OCI-LY3 (cell line): Measurements from ENCODE around the gene EXD1.
"Not testable (repeated sequence)": the region's sequence is repeated elsewhere in the genome, so short reads cannot be mapped to it uniquely, and the experiment has no call there.

Experiments used
- H2AFZ ChIP-seq: fragments of 200-600, 300-600 bp; shearing (Covaris generic); 2 replicates; pipeline ENCODE4 v1.6.0; 2014; ENCODE audit warnings: antibody characterized with exemption, low read depth, low read length
- H3K27ac ChIP-seq: fragments of 200-600, 300-600 bp; sonication (generic); 2 replicates; pipeline ENCODE4 v1.5.1; 2014; ENCODE audit warnings: mild to moderate bottlenecking, low read length, moderate library complexity, mixed read lengths
- H3K27me3 ChIP-seq: fragments of 200-600, 300-600 bp; sonication (generic); 2 replicates; pipeline ENCODE4 v1.6.1; 2014; ENCODE audit warnings: low read depth, low read length, mixed read lengths
- H3K36me3 ChIP-seq: fragments of 200-600, 300-600 bp; sonication (generic); replicated peaks from 2 replicates; pipeline ENCODE3; 2014; ENCODE audit warnings: low read depth, low read length, mixed read lengths
- H3K4me1 ChIP-seq: fragments of 300-600, 200-600 bp; sonication (generic); 2 replicates; pipeline ENCODE4 v1.6.1; 2014; ENCODE audit warnings: low read length, mixed read lengths
- H3K4me2 ChIP-seq: fragments of 200-600, 300-600 bp; sonication (generic); 2 replicates; pipeline ENCODE4 v1.6.1; 2014; ENCODE audit warnings: low read length, mixed read lengths
- H3K4me3 ChIP-seq: fragments of 300-600, 200-600 bp; sonication (generic); 2 replicates; pipeline ENCODE4 v1.5.1; 2014; ENCODE audit warnings: antibody characterized with exemption, mild to moderate bottlenecking, low read length, moderate library complexity
- H3K79me2 ChIP-seq: fragments of 300-600, 200-600 bp; shearing (Covaris generic); 2 replicates; pipeline ENCODE4 v1.6.1; 2014; ENCODE audit warnings: mild to moderate bottlenecking, low read length, mixed read lengths
- H3K9ac ChIP-seq: fragments of 300-600, 200-600 bp; shearing (Covaris generic); 2 replicates; pipeline ENCODE4 v1.6.0; 2014; ENCODE audit warnings: mild to moderate bottlenecking, low read length, moderate library complexity
- H3K9me3 ChIP-seq: fragments of 200-600, 300-600 bp; shearing (Covaris generic); 2 replicates; pipeline ENCODE4 v1.6.1; 2014; ENCODE audit warnings: low read length, mixed read lengths; ENCODE audit not compliant: insufficient read depth
- H4K20me1 ChIP-seq: fragments of 200-600, 300-600 bp; sonication (generic); 2 replicates; pipeline ENCODE4 v1.6.1; 2016; ENCODE audit warnings: low read length, mixed read lengths; ENCODE audit not compliant: insufficient read depth
- CTCF ChIP-seq: fragments of 200-600, 300-600 bp; sonication (generic); IDR thresholded peaks from 2 replicates; pipeline ENCODE4 v1.5.1; 2014; ENCODE audit warnings: antibody characterized with exemption, low read length, low read depth
- EZH2phosphoT487 ChIP-seq: fragments of 200-600 bp; shearing (Covaris generic); IDR thresholded peaks from 2 replicates; pipeline ENCODE4 v1.6.1; 2018; ENCODE audit warnings: antibody characterized with exemption, mixed run types, low read depth

The EXD1 gene

DNA sequence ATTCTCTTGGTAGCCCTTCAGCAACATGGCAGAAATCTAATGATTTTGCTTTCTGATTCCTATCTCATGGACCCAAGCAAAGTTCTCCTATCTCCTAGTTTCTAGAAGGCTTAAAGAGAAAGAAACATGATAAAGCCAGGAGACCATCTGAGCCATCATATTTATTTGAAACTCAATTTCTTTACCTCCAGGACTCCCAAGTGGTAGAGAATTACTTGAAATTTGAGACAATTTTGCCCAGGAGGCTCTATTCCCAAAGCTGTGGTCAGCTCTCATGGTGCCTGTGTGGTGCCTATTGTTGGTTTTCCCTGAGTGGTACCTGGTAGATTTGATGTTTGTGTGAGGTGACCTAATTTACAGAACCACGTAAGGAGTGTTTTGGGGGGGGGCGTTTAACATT, 39.3 kb upstream of the EXD1 start:
- Histone ChIP-seq H3K9ac (no peak overlapping the region), H3K27me3 (no peaks in the 10 kb centered on the region), H3K4me1 (no peaks in the 10 kb centered on the region), H3K27ac (no peak overlapping the region), H3K79me2 (no peaks in the 10 kb centered on the region), H3K4me2 (no peak overlapping the region), H3K4me3 (no peak overlapping the region), H3K36me3 (no peaks in the 10 kb centered on the region), H2AFZ (no peak overlapping the region), H4K20me1 (no peaks in the 10 kb centered on the region), H3K9me3 (no peaks in the 10 kb centered on the region)
- TF ChIP-seq CTCF (no peak), EZH2phosphoT487 (no peak)

DNA sequence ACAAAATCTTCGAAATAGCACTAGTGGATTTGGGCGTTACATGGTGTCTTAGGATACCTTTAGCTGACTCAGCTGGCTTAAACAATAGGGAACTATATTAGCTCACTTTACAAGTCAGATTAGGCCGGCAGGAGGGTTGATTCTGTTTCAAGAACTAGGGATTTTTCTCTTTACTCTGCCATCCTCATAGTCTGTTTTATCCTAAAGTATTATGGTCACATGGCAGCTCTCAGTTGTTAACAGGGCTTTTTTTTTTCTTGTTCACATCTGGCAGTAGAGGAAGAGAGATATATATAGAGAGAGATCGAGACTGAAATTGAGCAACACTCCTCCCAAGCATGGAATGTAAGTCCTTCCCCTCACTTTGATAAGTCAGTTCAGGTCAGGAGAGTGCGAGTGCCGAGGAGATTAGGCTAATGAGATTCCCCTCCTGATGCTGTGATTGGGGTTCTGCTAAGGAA, 33.4 kb upstream of the EXD1 start:
- TF ChIP-seq EZH2phosphoT487 (no peak), CTCF (no peak)
- Histone ChIP-seq H2AFZ (no peak overlapping the region), H3K27me3 (no peaks in the 10 kb centered on the region), H3K79me2 (no peaks in the 10 kb centered on the region), H3K9me3 (no peaks in the 10 kb centered on the region), H3K4me1 (peaks cover 11% of the 10 kb centered on the region), H3K9ac (no peak overlapping the region), H3K27ac (no peak overlapping the region), H3K4me3 (no peak overlapping the region), H3K4me2 (no peak overlapping the region), H4K20me1 (no peaks in the 10 kb centered on the region), H3K36me3 (peaks cover 4% of the 10 kb centered on the region)

- Histone ChIP-seq H3K36me3 (peaks cover 7% of the 10 kb centered on the region), H3K27me3 (no peaks in the 10 kb centered on the region), H2AFZ (no peak overlapping the region), H3K4me1 (peaks cover 17% of the 10 kb centered on the region), H3K4me3 (no peak overlapping the region), H3K4me2 (no peak overlapping the region), H3K9ac (no peak overlapping the region), H3K27ac (no peak overlapping the region), H4K20me1 (no peaks in the 10 kb centered on the region), H3K79me2 (no peaks in the 10 kb centered on the region), H3K9me3 (no peaks in the 10 kb centered on the region)
- TF ChIP-seq CTCF (no peak), EZH2phosphoT487 (no peak)
Observed at GRCh38 chr15:41262571-41262970, 32.0 kb upstream of the EXD1 start.

DNA sequence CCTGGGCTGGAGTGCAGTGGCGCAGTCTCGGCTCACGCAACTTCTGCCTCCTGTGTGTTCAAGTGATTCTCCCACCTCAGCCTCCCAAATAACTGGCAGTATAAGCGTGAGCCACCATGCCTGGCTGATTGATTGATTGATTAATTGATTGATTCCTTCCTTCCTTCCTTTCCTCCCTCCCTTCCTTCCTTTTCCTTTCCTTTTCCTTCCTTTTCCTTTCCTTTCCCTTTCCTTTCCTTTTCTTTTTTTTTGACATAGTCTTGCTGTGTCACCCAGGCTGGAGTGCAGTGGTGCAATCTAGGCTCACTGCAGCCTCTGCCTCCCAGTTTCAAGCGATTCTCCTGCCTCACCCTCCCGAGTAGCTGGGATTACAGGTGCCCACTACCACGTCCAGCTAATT, 30.4 kb upstream of the EXD1 start:
- peaks cover 17% of the 10 kb centered on the region for H3K4me1 ChIP-seq
- H4K20me1 ChIP-seq, H2AFZ ChIP-seq: not testable (repeated sequence)

More for the DNA sequence above, 30.4 kb upstream of the EXD1 start:
- not testable (repeated sequence) for H3K27me3 ChIP-seq, H3K9ac ChIP-seq, H3K27ac ChIP-seq, H3K36me3 ChIP-seq, H3K79me2 ChIP-seq, H3K9me3 ChIP-seq, H3K4me2 ChIP-seq, H3K4me3 ChIP-seq
